Fibroblast of skin of scalp (primary cell): ENCODE results near the gene PDZK1.
"Not testable (repeated sequence)": the region's sequence is repeated elsewhere in the genome, so short reads cannot be mapped to it uniquely, and the experiment has no call there.

Source experiments
- DNase-seq: peaks from one replicate; pipeline ENCODE4 v3.0.0-alpha.2; 2013

PDZK1 gene

GRCh38 chr1:145710291-145711027, 3.3 kb upstream of the PDZK1 start:
- no peak for DNase-seq

- DNase-seq, result no peak
These were observed 895 bp upstream of the PDZK1 start for GRCh38 chr1:145708063-145708462.

GRCh38 chr1:145706086-145706664, 993 bp downstream of the PDZK1 start:
- peak; percentile 63 for DNase-seq

GRCh38 chr1:145705622-145706021, 1.5 kb downstream of the PDZK1 start:
- DNase-seq, result no peak

GRCh38 chr1:145702826-145703225, 4.3 kb downstream of the PDZK1 start:
- no peak for DNase-seq

GRCh38 chr1:145702052-145702451, 5.1 kb downstream of the PDZK1 start:
- no peak for DNase-seq

- no peak for DNase-seq
These were observed 5.8 kb downstream of the PDZK1 start for GRCh38 chr1:145701306-145701862.

- DNase-seq, result no peak
These were observed 10.6 kb downstream of the PDZK1 start for GRCh38 chr1:145696630-145696960.

GRCh38 chr1:145695821-145696629, 11.1 kb downstream of the PDZK1 start:
- no peak for DNase-seq

GRCh38 chr1:145692785-145693443, 14.3 kb downstream of the PDZK1 start:
- no peak for DNase-seq

- DNase-seq, result peak; percentile 86
These were observed 16.3 kb downstream of the PDZK1 start for GRCh38 chr1:145690587-145691558.

- DNase-seq, result no peak
These were observed 17.2 kb downstream of the PDZK1 start for GRCh38 chr1:145689922-145690321.

- no peak for DNase-seq
These were observed 18.2 kb downstream of the PDZK1 start for GRCh38 chr1:145688924-145689323.

GRCh38 chr1:145688328-145688727, 18.8 kb downstream of the PDZK1 start:
- no peak for DNase-seq

- not testable (repeated sequence) for DNase-seq
These were observed 21.1 kb downstream of the PDZK1 start for GRCh38 chr1:145686078-145686477.

- not testable (repeated sequence) for DNase-seq
These were observed 22.3 kb downstream of the PDZK1 start for GRCh38 chr1:145684858-145685257.

- not testable (repeated sequence) for DNase-seq
These were observed 34.0 kb downstream of the PDZK1 start for GRCh38 chr1:145673217-145673616.

- DNase-seq, result not testable (repeated sequence)
These were observed 36.0 kb downstream of the PDZK1 start for GRCh38 chr1:145670995-145671745.

- not testable (repeated sequence) for DNase-seq
These were observed 42.2 kb downstream of the PDZK1 start for GRCh38 chr1:145665015-145665414.

GRCh38 chr1:145662502-145662901, 44.7 kb downstream of the PDZK1 start:
- DNase-seq, result not testable (repeated sequence)
